Ovary (tissue), 9 donors: ENCODE measurements around the gene S100A6. TPM values are rescaled to one million over a fixed set of nuclear protein-coding genes. Genes with fewer than 3 reads are reported as not detected.

ENCODE experiments used
- DNase-seq, 5 donors: peaks; one replicate each; pipeline ENCODE4 v3.0.0-alpha.2; 2019 to 2020
- H3K27ac ChIP-seq, 2 donors: fragments of 200-600 bp; one replicate each; pipeline versions ENCODE4 v1.5.1 to v1.8.0; 2019 to 2022
- H3K27me3 ChIP-seq: fragments of 200-600 bp; one replicate; pipeline ENCODE4 v1.8.0; 2022
- H3K36me3 ChIP-seq: fragments of 200-600 bp; sonication (generic); one replicate; pipeline ENCODE4 v1.5.1; 2019
- H3K4me1 ChIP-seq: one replicate; pipeline ENCODE4 v1.8.1; 2013; ENCODE audit warnings: mild to moderate bottlenecking, moderate library complexity; ENCODE audit not compliant: insufficient read depth
- H3K4me3 ChIP-seq: fragments of 200-600 bp; sonication (generic); one replicate; pipeline ENCODE4 v1.5.1; 2017
- H3K9me3 ChIP-seq, 2 donors: fragments of 200-600 bp in 1 of 2; sonication (generic) in 1 of 2; one replicate each; pipeline versions ENCODE4 v1.5.1 to v1.8.1; 2013 to 2019; ENCODE audit warnings: mild to moderate bottlenecking in 1 of 2, moderate library complexity in 1 of 2
- EP300 ChIP-seq: sonication (generic); formaldehyde crosslinking; IDR thresholded peaks from one replicate; pipeline ENCODE4 v1.6.1; 2017; ENCODE audit warnings: antibody characterized with exemption
- POLR2A ChIP-seq: fragments of 450-650 bp; IDR thresholded peaks from one replicate; pipeline ENCODE4 v1.6.1; 2017; ENCODE audit warnings: antibody characterized with exemption, mild to moderate bottlenecking, moderate library complexity
- WGBS, 3 donors: extraction: QIAGEN DNeasy Blood & Tissue Kit in 1 of 3; methylation state at CpG; one replicate each; pipeline versions ENCODE4 v1.1.5 to v1.1.7; 2013 to 2017; 5-methylcytosine and 5-hydroxymethylcytosine counted together
- intact Hi-C, 4 donors: fragments of 100-400 bp; cut with DNase I; formaldehyde crosslinking; loops; one replicate each; pipeline versions ENCODE4 v1.11.0 to v1.15.1; 2022 to 2023
- polyA plus RNA-seq, 2 donors: library from polyadenylated mRNA; stranded (reverse); fragments of 200-250 nt in 1 of 2; fragments of 350-450 nt in 1 of 2; fragmentation: Illumina TruSeq in 1 of 2; extraction: RNeasy Lipid Tissue Mini Kit (QIAGEN cat#74804) in 1 of 2; gene quantifications; one replicate each; pipeline ENCODE4 v1.2.3, GENCODE V29; 2013 to 2014
- total RNA-seq, 7 donors: library from RNA; depleted of rRNA in 2 of 7; stranded (reverse); fragments of >200 nt in 2 of 7; fragmentation: NEBNext Ultra II Directional in 3 of 7; extraction: Animal tissue kit (Norgen Biotek cat#: 25700) in 3 of 7; gene quantifications; one replicate each; pipeline versions ENCODE4 v1.1.0 to v1.2.4, GENCODE V29; 2016 to 2023
- TF ChIP-seq, protein P1 (sequence below), 3 donors: fragments of 450-650 bp in 2 of 3; fragments of 200-600 bp in 1 of 3; IDR thresholded peaks; one replicate each; pipeline versions ENCODE4 v1.5.1 to v1.8.0; 2016 to 2022; ENCODE audit warnings: antibody characterized with exemption in 3 of 3, mild to moderate bottlenecking in 1 of 3
- donor health status: DM: no; HTN: no; CAD: no; lungs with moderate emphysema.
- donor health status: DM: no; HTN: no; CAD: no.
- donor health status: Bipolar disorder and iron deficiency.
- donor health status: DM: yes; HTN: yes; CAD: no.
- donor health status: DM: no; HTN: no; CAD: no.
- donor health status: DM: yes; HTN: yes; CAD: no.

The S100A6 gene
- total and polyA plus RNA-seq, 9 donors, result 170 to 764 (median 460) TPM

- H3K36me3 ChIP-seq, result no peaks in the 10 kb centered on the region
- intact Hi-C loops, result loop anchor here in 3 of 4 donors (2.0 to 10.0 kb wide), 3 partner anchors 37 to 217 kb away; partner anchors contain the start of gene S100A9 (in 1 of the 3)
- H3K27me3 ChIP-seq, result no peaks in the 10 kb centered on the region
- H3K27ac ChIP-seq, result no peak overlapping the region
- TF ChIP-seq, protein P1, sequence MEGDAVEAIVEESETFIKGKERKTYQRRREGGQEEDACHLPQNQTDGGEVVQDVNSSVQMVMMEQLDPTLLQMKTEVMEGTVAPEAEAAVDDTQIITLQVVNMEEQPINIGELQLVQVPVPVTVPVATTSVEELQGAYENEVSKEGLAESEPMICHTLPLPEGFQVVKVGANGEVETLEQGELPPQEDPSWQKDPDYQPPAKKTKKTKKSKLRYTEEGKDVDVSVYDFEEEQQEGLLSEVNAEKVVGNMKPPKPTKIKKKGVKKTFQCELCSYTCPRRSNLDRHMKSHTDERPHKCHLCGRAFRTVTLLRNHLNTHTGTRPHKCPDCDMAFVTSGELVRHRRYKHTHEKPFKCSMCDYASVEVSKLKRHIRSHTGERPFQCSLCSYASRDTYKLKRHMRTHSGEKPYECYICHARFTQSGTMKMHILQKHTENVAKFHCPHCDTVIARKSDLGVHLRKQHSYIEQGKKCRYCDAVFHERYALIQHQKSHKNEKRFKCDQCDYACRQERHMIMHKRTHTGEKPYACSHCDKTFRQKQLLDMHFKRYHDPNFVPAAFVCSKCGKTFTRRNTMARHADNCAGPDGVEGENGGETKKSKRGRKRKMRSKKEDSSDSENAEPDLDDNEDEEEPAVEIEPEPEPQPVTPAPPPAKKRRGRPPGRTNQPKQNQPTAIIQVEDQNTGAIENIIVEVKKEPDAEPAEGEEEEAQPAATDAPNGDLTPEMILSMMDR (IDR thresholded peaks at IDR 0.05), result no peak
- TF ChIP-seq POLR2A (no peak), EP300 (no peak)
- H3K9me3 ChIP-seq, result no peaks in the 10 kb centered on the region
- H3K4me3 ChIP-seq, result no peak overlapping the region
- DNase-seq, result no peak
- WGBS, 3 donors, result 83 to 87% (median 87%) methylated on average over 8 of the region's 8 CpGs
- H3K4me1 ChIP-seq, result peaks cover 18% of the 10 kb centered on the region
Measured at GRCh38 chr1:153569465-153569864, 33.7 kb upstream of the S100A6 start.

- H3K4me1 ChIP-seq, result peaks cover 18% of the 10 kb centered on the region
- no peak for TF ChIP-seq POLR2A
- TF ChIP-seq EP300, result no peak
- TF ChIP-seq, protein P1 (IDR thresholded peaks at IDR 0.05), result peak; percentile 96 to 98 (median 97)
- peak overlapping the region; percentile 19 for H3K4me3 ChIP-seq
- no peaks in the 10 kb centered on the region for H3K9me3 ChIP-seq
- H3K27me3 ChIP-seq, result no peaks in the 10 kb centered on the region
- intact Hi-C loops, result loop anchor here (1.0 to 10.0 kb wide), 5 partner anchors 35 to 216 kb away; partner anchors contain the start of gene S100A9 (in 1 of the 4)
- peak; percentile 89 to 93 (median 92) for DNase-seq
- peak overlapping the region; percentile 17 to 34 for H3K27ac ChIP-seq
- 12 to 13% (median 12%) methylated on average over 25 of the region's 25 CpGs for WGBS, 3 donors
- no peaks in the 10 kb centered on the region for H3K36me3 ChIP-seq
Measured at GRCh38 chr1:153568367-153569099, 32.7 kb upstream of the S100A6 start.

DNA sequence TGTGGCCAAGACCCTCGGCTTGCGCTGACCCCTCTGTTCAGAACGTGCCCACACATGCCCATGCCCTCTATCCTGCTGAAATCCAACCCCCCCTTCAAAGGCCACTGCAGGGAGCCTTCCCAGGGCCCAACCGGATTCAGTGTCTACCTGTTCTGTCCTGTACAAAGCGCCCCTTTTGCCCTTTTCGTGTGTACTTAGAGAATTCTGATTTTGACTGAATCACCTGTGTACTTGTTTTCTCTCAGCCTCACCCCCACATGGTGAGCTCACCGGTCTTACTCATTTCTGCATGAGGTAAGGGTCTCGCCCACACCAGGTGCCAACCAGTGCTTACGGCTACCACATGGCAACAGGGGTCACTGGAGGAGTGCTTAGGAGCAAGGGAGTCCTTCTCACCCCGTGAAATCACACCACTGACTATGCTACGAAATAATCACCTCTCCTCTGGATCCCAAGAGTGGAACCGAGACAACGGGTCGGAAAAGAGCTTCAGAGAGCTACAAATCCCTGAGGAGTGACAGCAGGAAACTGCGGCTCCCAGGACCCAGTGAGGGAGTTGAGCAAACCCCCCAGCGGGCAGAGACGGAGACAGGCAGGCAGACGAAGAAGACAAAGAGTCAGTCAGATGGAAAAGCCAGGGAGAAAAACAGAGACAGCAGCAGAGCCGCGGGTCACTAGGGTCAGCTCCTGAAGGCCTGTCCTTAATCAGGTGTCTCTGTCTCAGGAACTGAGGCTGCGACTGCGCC, 32.0 kb upstream of the S100A6 start:
- DNase-seq, result no peak
- no peaks in the 10 kb centered on the region for H3K36me3 ChIP-seq
- peak overlapping the region; percentile 19 for H3K4me3 ChIP-seq
- intact Hi-C loops, result loop anchor here (1.0 to 10.0 kb wide), 6 partner anchors 34 to 215 kb away; partner anchors contain the start of gene S100A9 (in 1 of the 4)
- H3K9me3 ChIP-seq, result no peaks in the 10 kb centered on the region
- H3K27ac ChIP-seq, result peak overlapping the region; percentile 17 to 90
- no peaks in the 10 kb centered on the region for H3K27me3 ChIP-seq
- H3K4me1 ChIP-seq, result peaks cover 16% of the 10 kb centered on the region
- TF ChIP-seq POLR2A, result no peak
- TF ChIP-seq, protein P1 (IDR thresholded peaks at IDR 0.05), result no peak
- no peak for TF ChIP-seq EP300
- WGBS, 3 donors, result 81 to 86% (median 84%) methylated on average over 22 of the region's 22 CpGs
